Measurements from ENCODE around the gene ZC3H12C. TPM values are rescaled to one million over a fixed set of nuclear protein-coding genes. Genes with fewer than 3 reads are reported as not detected.

Gene ZC3H12C
- total and polyA plus RNA-seq, 10 of the 15 experiments (the other 5 are each of a cell fraction or from before 2014, with no cell fraction given) = 0.31 to 31.0 (median 3.7) TPM

DNA sequence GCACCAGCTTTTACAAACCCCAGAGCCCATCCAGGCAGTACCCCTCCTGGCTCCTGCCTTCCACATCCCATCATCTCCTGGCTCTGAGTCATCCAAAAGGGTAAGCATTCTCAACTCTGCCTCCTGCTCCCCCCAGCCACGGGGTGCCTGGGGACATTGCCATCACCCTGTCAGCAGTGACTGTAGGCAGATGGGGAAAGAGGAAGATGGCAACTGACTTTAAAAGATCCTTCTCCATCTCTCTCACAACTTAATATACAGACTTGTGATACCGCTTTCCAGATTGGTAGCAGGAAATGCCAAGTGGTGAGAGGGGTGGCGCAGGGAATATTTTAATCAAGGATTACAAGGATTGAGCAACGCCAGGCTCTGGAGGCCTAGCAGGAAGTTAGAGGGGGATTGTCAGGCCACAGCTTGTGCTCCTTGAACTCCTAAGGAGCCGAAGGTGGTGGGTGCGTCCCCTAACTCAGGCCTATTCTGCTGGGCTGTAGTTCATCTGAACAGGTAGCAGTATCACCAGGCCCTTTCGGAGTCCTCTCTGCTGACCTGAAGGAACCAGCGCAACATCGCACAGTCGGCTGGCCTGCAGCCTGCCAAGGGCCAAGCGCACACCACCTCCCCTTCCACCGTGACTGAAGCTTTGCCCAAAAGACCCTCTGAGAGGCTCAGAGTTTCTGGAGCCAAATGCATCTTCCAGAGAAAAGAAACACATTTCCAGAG, 83.3 kb downstream of the ZC3H12C start:
- Histone ChIP-seq H3K9me3 (replicated peaks; ENCODE audit: control insufficient read depth, insufficient read depth, low read length) (no peaks in the 10 kb centered on the region), H4K20me1 (ENCODE audit: control insufficient read depth, insufficient read depth) (no peaks in the 10 kb centered on the region), H3K27ac (ENCODE audit: control insufficient read depth, insufficient read depth) (no peak overlapping the region), H2AFZ (ENCODE audit: control insufficient read depth, low read depth, low read length) (no peak overlapping the region), H3K4me1 (ENCODE audit: control insufficient read depth, insufficient read depth, low read length) (no peaks in the 10 kb centered on the region), H3K79me2 (ENCODE audit: control insufficient read depth, insufficient read depth, low read length) (no peaks in the 10 kb centered on the region), H3K27me3 (replicated peaks in 1 of 2; ENCODE audit: control insufficient read depth in 2 of 2, insufficient read depth in 2 of 2, low read length in 1 of 2) (no peaks in the 10 kb centered on the region; a peak in 2 of 4 replicates), H3K9ac (ENCODE audit: control insufficient read depth, insufficient read depth, low read length) (no peak overlapping the region), H3K4me3 (no peak overlapping the region), H3K4me2 (ENCODE audit: control insufficient read depth, insufficient read depth) (no peak overlapping the region), H3K36me3 (ENCODE audit: control insufficient read depth in 2 of 2, insufficient read depth in 2 of 2, low read length in 1 of 2) (no peaks in the 10 kb centered on the region)
- ChIA-PET RAD21 (ENCODE audit: unreplicated experiment) (no interaction called here), CTCF (interaction anchor here (1.5 to 1.6 kb wide), 3 partner anchors 8 to 199 kb away, joined by 3 to 5 read pairs (median 4); no protein-coding TSS in a partner anchor), POLR2A (no interaction called here), SMC1A (ENCODE audit: uncharacterized antibody, unreplicated experiment) (interaction anchor here (1.2 kb wide), 1 partner anchor 191 kb away, joined by 3 read pairs; no protein-coding TSS in a partner anchor)
- BruUV-seq (replicated peaks) = no TSS peak
- no peak for FAIRE-seq
- 79% methylated on average over 12 of the region's 12 CpGs for WGBS (ENCODE audit: insufficient coverage, insufficient replicate concordance, low lambda C conversion rate, missing lambda C conversion rate)
- intact Hi-C loops (cut with micrococcal nuclease; ENCODE audit: unreplicated experiment) (no loop called here), in situ Hi-C loops (cut with MboI) (no loop called here)
- no peak for DNase-seq (ENCODE audit: low read depth, low spot score)
- ATAC-seq = no peak
- TF ChIP-seq, protein P1, sequence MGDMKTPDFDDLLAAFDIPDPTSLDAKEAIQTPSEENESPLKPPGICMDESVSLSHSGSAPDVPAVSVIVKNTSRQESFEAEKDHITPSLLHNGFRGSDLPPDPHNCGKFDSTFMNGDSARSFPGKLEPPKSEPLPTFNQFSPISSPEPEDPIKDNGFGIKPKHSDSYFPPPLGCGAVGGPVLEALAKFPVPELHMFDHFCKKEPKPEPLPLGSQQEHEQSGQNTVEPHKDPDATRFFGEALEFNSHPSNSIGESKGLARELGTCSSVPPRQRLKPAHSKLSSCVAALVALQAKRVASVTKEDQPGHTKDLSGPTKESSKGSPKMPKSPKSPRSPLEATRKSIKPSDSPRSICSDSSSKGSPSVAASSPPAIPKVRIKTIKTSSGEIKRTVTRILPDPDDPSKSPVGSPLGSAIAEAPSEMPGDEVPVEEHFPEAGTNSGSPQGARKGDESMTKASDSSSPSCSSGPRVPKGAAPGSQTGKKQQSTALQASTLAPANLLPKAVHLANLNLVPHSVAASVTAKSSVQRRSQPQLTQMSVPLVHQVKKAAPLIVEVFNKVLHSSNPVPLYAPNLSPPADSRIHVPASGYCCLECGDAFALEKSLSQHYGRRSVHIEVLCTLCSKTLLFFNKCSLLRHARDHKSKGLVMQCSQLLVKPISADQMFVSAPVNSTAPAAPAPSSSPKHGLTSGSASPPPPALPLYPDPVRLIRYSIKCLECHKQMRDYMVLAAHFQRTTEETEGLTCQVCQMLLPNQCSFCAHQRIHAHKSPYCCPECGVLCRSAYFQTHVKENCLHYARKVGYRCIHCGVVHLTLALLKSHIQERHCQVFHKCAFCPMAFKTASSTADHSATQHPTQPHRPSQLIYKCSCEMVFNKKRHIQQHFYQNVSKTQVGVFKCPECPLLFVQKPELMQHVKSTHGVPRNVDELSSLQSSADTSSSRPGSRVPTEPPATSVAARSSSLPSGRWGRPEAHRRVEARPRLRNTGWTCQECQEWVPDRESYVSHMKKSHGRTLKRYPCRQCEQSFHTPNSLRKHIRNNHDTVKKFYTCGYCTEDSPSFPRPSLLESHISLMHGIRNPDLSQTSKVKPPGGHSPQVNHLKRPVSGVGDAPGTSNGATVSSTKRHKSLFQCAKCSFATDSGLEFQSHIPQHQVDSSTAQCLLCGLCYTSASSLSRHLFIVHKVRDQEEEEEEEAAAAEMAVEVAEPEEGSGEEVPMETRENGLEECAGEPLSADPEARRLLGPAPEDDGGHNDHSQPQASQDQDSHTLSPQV (IDR thresholded peaks at IDR 0.05) = no peak
- TF ChIP-seq NR2C2 (IDR thresholded peaks at IDR 0.05; ENCODE audit: borderline replicate concordance, control insufficient read depth, insufficient read length, low read depth) = no peak
- no peak for TF ChIP-seq BRCA1 (IDR thresholded peaks at IDR 0.05; ENCODE audit: low read depth, low read length)
